ENCODE data around the gene PFKP.

- TF ChIP-seq CTCF (IDR thresholded peaks at IDR 0.05), result no peak
- TF ChIP-seq EZH2phosphoT487 (IDR thresholded peaks at IDR 0.05), result no peak
- no peak for TF ChIP-seq EZH2 (IDR thresholded peaks at IDR 0.05)
Measured at GRCh38 chr10:3146289-3146688, 78.9 kb downstream of the PFKP start.

All from neural progenitor cell (in vitro differentiated cells).